Measurements from ENCODE around the gene ALG10B.
"Not testable (repeated sequence)": the region's sequence is repeated elsewhere in the genome, so short reads cannot be mapped to it uniquely, and the experiment has no call there.

Gene ALG10B

GRCh38 chr12:38350342-38351174, 34.0 kb downstream of the ALG10B start:
- no peak overlapping the region for H3K27ac ChIP-seq (ENCODE audit: low read depth, low read length)
- no peaks in the 10 kb centered on the region for H3K79me2 ChIP-seq (ENCODE audit: control insufficient read depth, low read length)
- TF ChIP-seq EZH2phosphoT487 (IDR thresholded peaks at IDR 0.05; ENCODE audit: borderline replicate concordance, low read length) (no peak), CTCF (IDR thresholded peaks at IDR 0.05; ENCODE audit: low read depth, low read length, poor library complexity, severe bottlenecking) (no peak)
- H4K20me1 ChIP-seq (ENCODE audit: control insufficient read depth, insufficient read depth, low read depth, low read length), result no peaks in the 10 kb centered on the region
- H3F3A ChIP-seq (ENCODE audit: control insufficient read depth, insufficient read depth), result no peaks in the 10 kb centered on the region
- H3K9me2 ChIP-seq (replicated peaks; ENCODE audit: control insufficient read depth, low read length), result no peaks in the 10 kb centered on the region
- no peaks in the 10 kb centered on the region for H3K9me3 ChIP-seq (ENCODE audit: control insufficient read depth, insufficient read depth, low read length)
- H3K36me3 ChIP-seq (ENCODE audit: control insufficient read depth, low read length), result no peaks in the 10 kb centered on the region
- H3K4me1 ChIP-seq (ENCODE audit: control insufficient read depth, low read length), result no peaks in the 10 kb centered on the region
- H3K4me2 ChIP-seq (ENCODE audit: low read length), result no peak overlapping the region
- H3K4me3 ChIP-seq (ENCODE audit: low read length), result no peak overlapping the region
- H3K27me3 ChIP-seq (ENCODE audit: control insufficient read depth, low read length), result no peaks in the 10 kb centered on the region

- not testable (repeated sequence) for H4K20me1 ChIP-seq (ENCODE audit: control insufficient read depth, insufficient read depth, low read depth, low read length); H3K9me2 ChIP-seq (replicated peaks; ENCODE audit: control insufficient read depth, low read length); H3K27me3 ChIP-seq (ENCODE audit: control insufficient read depth, low read length); H3K9me3 ChIP-seq (ENCODE audit: control insufficient read depth, insufficient read depth, low read length); H3K36me3 ChIP-seq (ENCODE audit: control insufficient read depth, low read length); H3K27ac ChIP-seq (ENCODE audit: low read depth, low read length); H3K79me2 ChIP-seq (ENCODE audit: control insufficient read depth, low read length); H3K4me3 ChIP-seq (ENCODE audit: low read length); H3K4me2 ChIP-seq (ENCODE audit: low read length); H3K4me1 ChIP-seq (ENCODE audit: control insufficient read depth, low read length); H3F3A ChIP-seq (ENCODE audit: control insufficient read depth, insufficient read depth)
These were observed 34.6 kb downstream of the ALG10B start for GRCh38 chr12:38351175-38351508.

DNA sequence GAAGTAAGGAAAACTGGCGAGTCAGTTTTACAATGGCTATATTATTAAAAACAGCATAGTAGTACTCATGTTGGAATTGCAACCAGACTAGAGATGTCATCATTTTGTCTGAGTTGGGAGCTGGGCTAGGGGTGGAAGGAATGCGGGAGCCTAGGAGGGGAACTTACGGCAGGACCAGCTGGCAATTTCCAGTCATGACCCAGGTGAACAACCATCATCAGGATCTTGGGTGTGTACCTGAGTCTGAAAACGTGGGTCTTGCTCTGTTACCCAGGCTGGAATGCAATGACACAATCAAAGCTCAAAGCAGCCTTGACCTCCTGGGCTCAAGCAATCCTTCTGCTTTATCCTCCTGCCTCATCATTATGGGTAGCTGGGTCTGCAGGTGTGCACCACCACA, 50.9 kb downstream of the ALG10B start:
- Histone ChIP-seq H3K79me2 (ENCODE audit: control insufficient read depth, low read length) (no peaks in the 10 kb centered on the region), H4K20me1 (ENCODE audit: control insufficient read depth, insufficient read depth, low read depth, low read length) (no peaks in the 10 kb centered on the region), H3K4me3 (ENCODE audit: low read length) (no peak overlapping the region), H3K9me2 (replicated peaks; ENCODE audit: control insufficient read depth, low read length) (no peaks in the 10 kb centered on the region), H3K27me3 (ENCODE audit: control insufficient read depth, low read length) (no peaks in the 10 kb centered on the region), H3K36me3 (ENCODE audit: control insufficient read depth, low read length) (no peaks in the 10 kb centered on the region), H3F3A (ENCODE audit: control insufficient read depth, insufficient read depth) (no peaks in the 10 kb centered on the region), H3K9me3 (ENCODE audit: control insufficient read depth, insufficient read depth, low read length) (no peaks in the 10 kb centered on the region), H3K27ac (ENCODE audit: low read depth, low read length) (no peak overlapping the region), H3K4me2 (ENCODE audit: low read length) (no peak overlapping the region), H3K4me1 (ENCODE audit: control insufficient read depth, low read length) (no peaks in the 10 kb centered on the region)
- TF ChIP-seq EZH2phosphoT487 (IDR thresholded peaks at IDR 0.05; ENCODE audit: borderline replicate concordance, low read length) (no peak), CTCF (IDR thresholded peaks at IDR 0.05; ENCODE audit: low read depth, low read length, poor library complexity, severe bottlenecking) (no peak)

GRCh38 chr12:38370311-38370710, 53.7 kb downstream of the ALG10B start:
- H3F3A ChIP-seq (ENCODE audit: control insufficient read depth, insufficient read depth), result no peaks in the 10 kb centered on the region
- H3K4me3 ChIP-seq (ENCODE audit: low read length), result no peak overlapping the region
- no peaks in the 10 kb centered on the region for H3K27me3 ChIP-seq (ENCODE audit: control insufficient read depth, low read length)
- H3K4me1 ChIP-seq (ENCODE audit: control insufficient read depth, low read length), result no peaks in the 10 kb centered on the region
- H3K36me3 ChIP-seq (ENCODE audit: control insufficient read depth, low read length), result no peaks in the 10 kb centered on the region
- no peaks in the 10 kb centered on the region for H3K79me2 ChIP-seq (ENCODE audit: control insufficient read depth, low read length)
- H3K9me3 ChIP-seq (ENCODE audit: control insufficient read depth, insufficient read depth, low read length), result peaks cover 6% of the 10 kb centered on the region; the same call in 1 of the 2 replicates
- no peaks in the 10 kb centered on the region for H4K20me1 ChIP-seq (ENCODE audit: control insufficient read depth, insufficient read depth, low read depth, low read length)
- TF ChIP-seq CTCF (IDR thresholded peaks at IDR 0.05; ENCODE audit: low read depth, low read length, poor library complexity, severe bottlenecking), result no peak
- no peak for TF ChIP-seq EZH2phosphoT487 (IDR thresholded peaks at IDR 0.05; ENCODE audit: borderline replicate concordance, low read length)
- H3K27ac ChIP-seq (ENCODE audit: low read depth, low read length), result no peak overlapping the region
- H3K9me2 ChIP-seq (replicated peaks; ENCODE audit: control insufficient read depth, low read length), result no peaks in the 10 kb centered on the region
- H3K4me2 ChIP-seq (ENCODE audit: low read length), result no peak overlapping the region

Measured in DOHH2 (cell line).